Chondrocyte (in vitro differentiated cells): ENCODE results near the gene SRGAP1. TPM values are rescaled to one million over a fixed set of nuclear protein-coding genes. Genes with fewer than 3 reads are reported as not detected.

Experiments used
- DNase-seq: peaks from one replicate; pipeline ENCODE4 v3.0.0; 2021; ENCODE audit warnings: mixed read lengths, low spot score
- H3K27ac Mint-ChIP-seq: one replicate; pipeline ENCODE4 v1.8.0; 2021; ENCODE audit warnings: mild to moderate bottlenecking, moderate library complexity, mixed read lengths; ENCODE audit not compliant: unreplicated experiment
- H3K27me3 Mint-ChIP-seq: 2 replicates; pipeline ENCODE4 v1.8.0; 2021; ENCODE audit warnings: low read depth, mixed read lengths
- H3K36me3 Mint-ChIP-seq: 2 replicates; pipeline ENCODE4 v1.8.0; 2021; ENCODE audit warnings: low read depth, mixed read lengths
- H3K4me1 Mint-ChIP-seq: 2 replicates; pipeline ENCODE4 v1.8.0; 2021; ENCODE audit warnings: low read depth, mild to moderate bottlenecking, mixed read lengths
- H3K4me3 Mint-ChIP-seq: one replicate; pipeline ENCODE4 v1.8.0; 2021; ENCODE audit warnings: mild to moderate bottlenecking, moderate library complexity, mixed read lengths; ENCODE audit not compliant: unreplicated experiment
- H3K9me3 Mint-ChIP-seq: 2 replicates; pipeline ENCODE4 v1.8.0; 2021; ENCODE audit warnings: low read depth, mixed read lengths
- total RNA-seq: library from RNA; stranded (reverse); gene quantifications from 3 replicates; pipeline ENCODE4 v1.2.1, GENCODE V29; 2021
- TF ChIP-seq, protein P1 (sequence below): fragments of 200-600 bp; sonication (generic); IDR thresholded peaks from 2 replicates; pipeline ENCODE4 v1.5.0; 2021; ENCODE audit warnings: antibody characterized with exemption, mild to moderate bottlenecking, moderate library complexity

Gene SRGAP1
- total RNA-seq, 1 donor from 2014 or later, result 13.2 TPM

DNA sequence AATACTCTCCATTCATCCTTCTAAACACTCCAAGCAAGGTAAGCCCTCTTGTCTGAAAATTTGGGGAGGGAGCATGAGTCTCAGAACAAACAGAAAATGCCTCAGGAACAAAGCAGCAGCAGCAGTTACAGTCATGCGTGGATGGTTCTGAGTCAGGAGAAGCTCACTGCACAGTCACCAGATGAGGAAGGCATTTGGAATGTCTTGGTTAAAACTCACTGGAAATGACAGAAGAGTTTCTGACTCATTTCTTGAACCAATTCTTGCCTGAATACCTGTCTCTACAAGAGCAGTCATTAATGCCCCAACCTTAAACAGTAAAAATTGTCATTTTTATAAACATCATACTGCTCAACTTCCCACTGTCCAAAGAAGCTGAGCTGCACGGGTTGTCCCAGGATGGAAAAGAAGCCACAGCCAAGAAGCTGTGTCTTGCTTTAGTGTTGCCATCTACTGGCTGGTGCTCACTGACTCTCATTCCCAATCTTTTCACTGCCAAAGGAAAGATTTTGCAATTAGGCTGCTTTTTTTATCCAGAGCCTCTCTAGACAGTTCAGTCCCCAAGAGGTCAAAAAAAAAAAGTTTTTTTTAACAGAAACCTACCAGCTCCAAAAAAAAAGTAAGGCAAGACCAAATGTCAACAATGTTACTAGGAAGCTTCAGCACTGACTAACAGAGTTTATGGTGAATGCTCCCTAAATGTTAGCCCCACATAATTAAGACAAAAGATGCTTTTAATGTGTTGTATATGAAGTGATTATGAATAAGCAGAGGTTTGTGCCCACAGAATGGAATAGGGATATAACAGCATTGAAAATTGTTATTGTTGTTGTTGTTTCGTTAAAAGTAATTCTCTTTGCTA is 337.2 kb downstream of the SRGAP1 start:
- H3K27ac Mint-ChIP-seq, result peak overlapping the region; percentile 91

DNA sequence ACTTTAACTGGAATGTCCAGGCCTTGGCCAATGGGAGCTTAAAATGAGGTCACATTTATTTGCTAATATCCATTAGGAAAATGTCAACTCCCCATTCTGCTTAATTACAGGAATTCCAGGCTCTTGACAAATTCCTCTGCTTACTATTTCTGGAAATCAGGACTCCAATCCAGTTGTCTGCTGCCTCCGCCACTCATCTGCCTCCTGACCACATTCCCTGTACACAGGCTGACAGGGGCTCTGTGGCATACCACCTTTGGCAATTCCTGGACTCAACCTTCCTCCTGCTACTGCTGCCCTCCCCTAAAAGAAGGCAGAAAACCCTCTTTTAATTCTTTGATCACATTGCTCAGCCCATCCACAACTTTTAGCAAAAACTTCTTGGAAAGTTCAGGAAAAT is 339.7 kb downstream of the SRGAP1 start:
- no peak overlapping the region for H3K4me3 Mint-ChIP-seq
- TF ChIP-seq, protein P1, sequence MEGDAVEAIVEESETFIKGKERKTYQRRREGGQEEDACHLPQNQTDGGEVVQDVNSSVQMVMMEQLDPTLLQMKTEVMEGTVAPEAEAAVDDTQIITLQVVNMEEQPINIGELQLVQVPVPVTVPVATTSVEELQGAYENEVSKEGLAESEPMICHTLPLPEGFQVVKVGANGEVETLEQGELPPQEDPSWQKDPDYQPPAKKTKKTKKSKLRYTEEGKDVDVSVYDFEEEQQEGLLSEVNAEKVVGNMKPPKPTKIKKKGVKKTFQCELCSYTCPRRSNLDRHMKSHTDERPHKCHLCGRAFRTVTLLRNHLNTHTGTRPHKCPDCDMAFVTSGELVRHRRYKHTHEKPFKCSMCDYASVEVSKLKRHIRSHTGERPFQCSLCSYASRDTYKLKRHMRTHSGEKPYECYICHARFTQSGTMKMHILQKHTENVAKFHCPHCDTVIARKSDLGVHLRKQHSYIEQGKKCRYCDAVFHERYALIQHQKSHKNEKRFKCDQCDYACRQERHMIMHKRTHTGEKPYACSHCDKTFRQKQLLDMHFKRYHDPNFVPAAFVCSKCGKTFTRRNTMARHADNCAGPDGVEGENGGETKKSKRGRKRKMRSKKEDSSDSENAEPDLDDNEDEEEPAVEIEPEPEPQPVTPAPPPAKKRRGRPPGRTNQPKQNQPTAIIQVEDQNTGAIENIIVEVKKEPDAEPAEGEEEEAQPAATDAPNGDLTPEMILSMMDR, result no peak
- no peak for DNase-seq
- H3K9me3 Mint-ChIP-seq, result no peaks in the 10 kb centered on the region
- no peak overlapping the region for H3K27ac Mint-ChIP-seq
- H3K27me3 Mint-ChIP-seq, result no peaks in the 10 kb centered on the region
- H3K36me3 Mint-ChIP-seq, result no peaks in the 10 kb centered on the region
- H3K4me1 Mint-ChIP-seq, result peaks cover 45% of the 10 kb centered on the region

More for the DNA sequence above, 337.2 kb downstream of the SRGAP1 start:
- H3K4me1 Mint-ChIP-seq, result peaks cover 47% of the 10 kb centered on the region
- no peaks in the 10 kb centered on the region for H3K36me3 Mint-ChIP-seq
- no peaks in the 10 kb centered on the region for H3K9me3 Mint-ChIP-seq
- H3K4me3 Mint-ChIP-seq, result no peak overlapping the region
- TF ChIP-seq, protein P1, result peak; percentile 88
- no peak for DNase-seq
- H3K27me3 Mint-ChIP-seq, result no peaks in the 10 kb centered on the region

DNA sequence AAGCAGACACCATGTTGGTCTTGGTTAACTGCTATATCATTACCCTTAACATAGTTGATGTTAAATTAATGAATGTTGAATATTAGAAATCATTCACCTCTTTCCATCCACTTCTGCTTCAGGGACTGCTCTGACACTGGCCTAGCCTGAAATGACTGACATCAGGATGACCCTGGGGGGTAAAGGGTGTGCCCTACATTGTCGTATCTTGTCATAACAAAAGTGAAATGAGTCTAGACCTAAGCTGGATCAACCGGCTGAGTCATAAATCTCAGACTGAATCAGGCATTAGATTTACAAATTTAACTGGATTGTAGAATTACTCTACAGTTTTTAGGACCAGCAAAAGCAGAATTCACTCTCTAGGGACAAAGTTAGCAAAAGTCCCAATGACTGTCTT is 342.3 kb downstream of the SRGAP1 start:
- DNase-seq, result no peak
- H3K36me3 Mint-ChIP-seq, result no peaks in the 10 kb centered on the region

DNA sequence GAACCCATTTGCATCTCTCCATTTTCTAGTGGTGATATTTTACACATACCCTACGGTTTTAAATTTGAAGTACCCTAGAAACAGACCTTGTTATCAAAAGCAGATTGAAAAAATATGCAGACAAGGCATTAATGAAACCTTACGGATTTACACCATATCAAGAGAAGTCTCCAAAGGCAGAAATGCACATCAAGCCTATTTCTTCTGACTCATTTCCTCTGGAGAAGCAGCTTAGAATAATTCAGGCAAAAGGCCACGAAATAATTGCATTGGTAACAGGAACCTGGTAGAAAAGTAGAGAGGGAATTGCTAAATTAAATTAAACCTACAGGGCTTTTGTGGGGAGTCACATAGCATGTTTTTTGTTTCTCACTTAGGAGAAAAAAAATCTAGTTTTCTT is 342.9 kb downstream of the SRGAP1 start:
- H3K27ac Mint-ChIP-seq, result no peak overlapping the region
- H3K4me3 Mint-ChIP-seq, result no peak overlapping the region
- H3K36me3 Mint-ChIP-seq, result no peaks in the 10 kb centered on the region
- TF ChIP-seq, protein P1, result no peak
- H3K27me3 Mint-ChIP-seq, result no peaks in the 10 kb centered on the region
- DNase-seq, result no peak
- peaks cover 25% of the 10 kb centered on the region for H3K4me1 Mint-ChIP-seq
- H3K9me3 Mint-ChIP-seq, result no peaks in the 10 kb centered on the region

More for the DNA sequence above, 342.3 kb downstream of the SRGAP1 start:
- H3K4me1 Mint-ChIP-seq, result peaks cover 30% of the 10 kb centered on the region
- no peak overlapping the region for H3K4me3 Mint-ChIP-seq
- TF ChIP-seq, protein P1, result no peak
- H3K9me3 Mint-ChIP-seq, result no peaks in the 10 kb centered on the region
- peak overlapping the region; percentile 60 for H3K27ac Mint-ChIP-seq
- H3K27me3 Mint-ChIP-seq, result no peaks in the 10 kb centered on the region

DNA sequence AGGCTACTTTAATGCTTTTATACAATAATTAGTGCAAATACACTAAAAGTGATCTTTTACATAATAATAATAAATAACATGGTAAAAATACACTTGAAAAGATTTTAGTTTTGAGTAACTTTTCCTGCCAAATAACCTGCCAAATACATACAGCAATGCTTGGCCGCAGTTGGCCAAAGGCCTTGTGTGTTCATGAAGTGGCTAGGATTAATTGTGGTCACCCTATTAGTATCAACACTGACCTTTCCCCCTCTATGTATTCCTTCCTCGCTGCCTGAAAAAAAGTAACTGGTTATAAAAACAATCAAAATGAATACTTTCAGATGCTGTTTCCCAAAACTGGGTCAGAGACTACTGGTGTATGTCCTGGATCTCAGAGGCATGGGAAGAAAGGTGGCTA is 343.3 kb downstream of the SRGAP1 start:
- Mint-ChIP-seq H3K4me1 (peaks cover 22% of the 10 kb centered on the region), H3K27me3 (no peaks in the 10 kb centered on the region), H3K9me3 (no peaks in the 10 kb centered on the region), H3K27ac (no peak overlapping the region), H3K36me3 (no peaks in the 10 kb centered on the region), H3K4me3 (no peak overlapping the region)
- no peak for DNase-seq
- TF ChIP-seq, protein P1, result no peak
